KOPT-K1 (cell line): Measurements from ENCODE around the gene SLX4IP.

ENCODE experiments used
- H3K27ac ChIP-seq: fragments of 200-600 bp; sonication (generic); 2 replicates; pipeline ENCODE4 v1.5.1; 2016; ENCODE audit warnings: antibody characterized with exemption, mild to moderate bottlenecking, low read depth, low read length; ENCODE audit not compliant: poor library complexity, severe bottlenecking
- H3K36me3 ChIP-seq: fragments of 200-600 bp; sonication (generic); 2 replicates; pipeline ENCODE4 v1.5.1; 2017; ENCODE audit warnings: antibody characterized with exemption, mild to moderate bottlenecking, low read length, moderate library complexity; ENCODE audit not compliant: insufficient read depth
- H3K9me3 ChIP-seq: fragments of 200-600 bp; sonication (generic); 2 replicates; pipeline ENCODE4 v1.5.1; 2017; ENCODE audit warnings: antibody characterized with exemption, low read length, mild to moderate bottlenecking; ENCODE audit not compliant: insufficient read depth, poor library complexity, severe bottlenecking

Gene SLX4IP

DNA sequence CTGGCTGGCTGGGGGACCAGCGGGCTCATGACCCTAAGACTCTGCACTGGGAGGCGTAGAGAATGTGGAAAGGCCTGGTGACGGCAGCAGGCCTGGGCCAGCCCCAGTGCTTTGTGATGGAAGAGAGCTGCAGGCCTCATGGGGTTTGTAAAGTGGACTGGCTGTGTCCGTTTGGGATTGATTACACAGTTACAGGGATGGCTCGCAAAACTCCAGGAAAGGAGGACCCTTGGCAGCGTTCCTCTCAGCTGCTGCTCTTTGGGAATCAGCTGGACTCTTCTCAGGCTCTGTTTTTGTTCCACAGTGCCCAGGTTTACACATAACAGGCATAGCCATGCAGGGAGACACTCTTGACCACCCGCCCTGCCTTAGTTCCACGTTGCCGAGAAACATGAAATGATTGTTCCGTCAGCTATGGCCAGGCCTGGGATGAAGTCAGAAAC lies 89.0 kb downstream of the SLX4IP start:
- no peak overlapping the region for H3K27ac ChIP-seq
- H3K9me3 ChIP-seq, result no peaks in the 10 kb centered on the region
- no peaks in the 10 kb centered on the region for H3K36me3 ChIP-seq

- Histone ChIP-seq H3K27ac (no peak overlapping the region), H3K36me3 (no peaks in the 10 kb centered on the region)
Measured at GRCh38 chr20:10524643-10525042, 89.5 kb downstream of the SLX4IP start.

GRCh38 chr20:10527781-10528180 lies 92.7 kb downstream of the SLX4IP start:
- H3K36me3 ChIP-seq, result no peaks in the 10 kb centered on the region
- H3K9me3 ChIP-seq, result no peaks in the 10 kb centered on the region
- no peak overlapping the region for H3K27ac ChIP-seq

More at GRCh38 chr20:10524643-10525042, 89.5 kb downstream of the SLX4IP start:
- no peaks in the 10 kb centered on the region for H3K9me3 ChIP-seq

DNA sequence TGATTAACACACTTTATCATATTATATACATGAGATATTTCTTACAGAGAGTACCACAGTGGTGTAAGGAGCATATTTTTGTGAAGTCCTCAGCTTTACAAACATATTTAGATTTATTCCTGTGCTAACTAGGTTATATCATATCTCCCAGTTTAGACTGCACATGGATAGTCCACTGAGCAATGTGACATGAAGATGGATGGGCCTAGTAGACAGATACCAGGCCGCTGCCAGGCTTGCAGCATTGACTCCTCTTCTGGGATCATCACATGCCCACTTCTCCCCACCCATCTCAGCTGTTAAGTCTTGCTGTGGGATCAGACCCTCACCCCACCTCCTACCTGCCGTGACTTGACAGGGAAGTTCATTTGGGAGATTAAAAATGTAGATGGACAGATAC lies 95.8 kb downstream of the SLX4IP start:
- H3K9me3 ChIP-seq, result no peaks in the 10 kb centered on the region
- H3K36me3 ChIP-seq, result no peaks in the 10 kb centered on the region
- no peak overlapping the region for H3K27ac ChIP-seq

DNA sequence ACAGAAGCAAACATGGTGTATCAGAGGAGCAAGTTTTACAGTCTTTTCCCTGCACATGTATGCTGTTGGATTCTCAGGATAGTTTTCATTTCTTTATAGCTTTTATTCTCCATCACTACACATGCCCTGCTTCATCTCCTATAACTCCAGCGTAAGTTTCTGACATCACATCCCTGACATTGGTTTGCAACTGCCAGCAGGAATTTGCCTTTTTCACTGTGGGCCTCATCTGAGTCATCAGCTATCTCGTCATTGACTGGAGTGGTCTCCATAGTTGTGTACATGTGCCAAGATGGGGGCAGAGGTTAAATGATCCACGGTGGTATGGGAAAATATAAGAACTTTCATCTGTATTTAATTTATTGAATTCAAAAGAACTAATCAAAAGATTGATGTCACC lies 96.7 kb downstream of the SLX4IP start:
- H3K27ac ChIP-seq, result no peak overlapping the region

DNA sequence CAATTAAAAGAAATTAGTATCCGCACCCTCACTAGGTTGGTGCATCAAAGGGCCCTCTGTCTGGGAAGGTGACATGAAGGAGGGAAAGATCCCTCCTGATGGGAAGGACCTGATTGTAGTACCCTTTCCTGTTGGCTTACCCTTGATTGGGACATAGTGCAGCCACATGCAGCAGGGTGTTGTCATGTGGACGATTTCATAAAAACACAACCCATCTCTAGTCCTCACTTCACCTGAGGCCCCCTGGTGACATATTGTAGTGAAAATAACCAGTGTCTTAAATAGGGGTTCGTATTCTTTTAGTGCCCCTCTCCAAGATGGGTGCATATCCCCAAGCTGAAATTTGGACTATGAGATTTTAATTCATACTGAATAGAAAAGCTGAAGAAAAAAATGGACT lies 97.3 kb downstream of the SLX4IP start:
- no peaks in the 10 kb centered on the region for H3K9me3 ChIP-seq
- no peaks in the 10 kb centered on the region for H3K36me3 ChIP-seq
- H3K27ac ChIP-seq, result no peak overlapping the region

More for the DNA sequence above, 96.7 kb downstream of the SLX4IP start:
- H3K9me3 ChIP-seq, result no peaks in the 10 kb centered on the region
- no peaks in the 10 kb centered on the region for H3K36me3 ChIP-seq

DNA sequence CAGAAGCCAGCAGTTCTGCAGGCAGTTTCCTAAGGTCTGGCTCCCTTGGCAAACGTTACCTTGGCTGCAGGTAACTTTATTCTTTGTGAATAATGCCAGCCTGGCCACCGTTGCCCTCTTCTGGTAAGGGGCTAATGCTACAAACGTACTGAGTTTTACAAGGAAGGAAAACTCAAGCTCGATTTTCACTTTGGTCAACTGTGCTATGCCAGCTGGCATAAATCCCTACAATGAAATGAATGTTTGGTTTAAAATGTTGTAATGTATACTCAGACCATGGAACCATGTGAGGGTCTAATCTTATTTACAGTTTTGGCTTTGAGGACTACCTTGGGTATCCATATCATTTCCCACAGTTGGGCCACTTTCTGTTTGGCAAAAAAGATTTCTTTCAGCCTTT lies 101.4 kb downstream of the SLX4IP start:
- H3K27ac ChIP-seq, result no peak overlapping the region
- no peaks in the 10 kb centered on the region for H3K36me3 ChIP-seq
- H3K9me3 ChIP-seq, result no peaks in the 10 kb centered on the region

DNA sequence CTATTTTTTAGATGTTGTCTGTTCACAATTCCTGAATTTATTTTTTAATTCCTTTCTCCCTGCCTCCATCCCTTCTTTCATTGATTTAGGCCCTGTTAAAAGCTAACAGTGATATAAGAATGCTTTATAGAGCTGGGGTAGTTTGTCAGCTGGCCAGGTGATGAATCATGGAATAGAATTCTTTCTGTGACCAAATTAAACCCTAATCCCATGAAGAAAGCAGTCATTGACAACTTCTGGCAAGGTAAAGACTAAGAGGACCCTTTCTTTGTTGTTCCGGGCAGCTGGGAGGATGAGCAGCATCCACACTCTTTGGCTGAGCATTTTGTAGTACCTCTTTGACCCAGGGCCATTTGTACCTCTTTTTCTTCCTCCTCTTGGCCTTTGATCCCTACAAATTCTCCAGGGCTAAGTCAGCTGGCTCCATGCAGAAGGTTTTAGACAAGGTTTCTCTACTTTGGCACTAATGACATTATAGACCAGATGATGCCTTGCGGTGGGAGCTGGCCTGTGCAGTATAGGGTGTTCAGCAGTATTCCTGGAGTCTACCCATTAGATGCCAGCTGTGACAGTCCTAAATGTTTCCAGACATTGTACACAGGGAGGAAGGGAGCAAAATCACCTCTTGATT lies 102.9 kb downstream of the SLX4IP start:
- Histone ChIP-seq H3K27ac (no peak overlapping the region), H3K36me3 (no peaks in the 10 kb centered on the region), H3K9me3 (no peaks in the 10 kb centered on the region)

DNA sequence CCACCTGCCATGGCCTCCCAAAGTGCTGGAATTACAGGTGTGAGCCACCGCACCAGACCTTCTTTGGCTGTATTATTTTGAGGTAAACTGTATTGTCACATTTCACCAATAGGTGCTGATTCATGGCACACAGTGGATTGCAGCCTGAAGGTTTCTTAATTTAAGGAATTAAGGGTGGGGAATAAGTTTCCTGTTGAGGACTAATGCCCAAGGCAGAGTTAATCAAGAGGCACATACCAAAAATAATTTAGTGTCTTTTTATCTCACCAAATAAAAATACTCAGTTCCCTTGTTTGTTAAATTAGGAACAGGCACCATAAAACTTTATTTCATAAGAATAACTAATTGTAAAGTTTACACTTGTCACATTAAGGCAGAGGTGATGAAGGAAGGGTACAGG lies 103.7 kb downstream of the SLX4IP start:
- H3K9me3 ChIP-seq, result no peaks in the 10 kb centered on the region
- no peak overlapping the region for H3K27ac ChIP-seq
- H3K36me3 ChIP-seq, result no peaks in the 10 kb centered on the region

GRCh38 chr20:10539818-10540553 lies 104.9 kb downstream of the SLX4IP start:
- Histone ChIP-seq H3K9me3 (no peaks in the 10 kb centered on the region), H3K36me3 (no peaks in the 10 kb centered on the region), H3K27ac (no peak overlapping the region)

GRCh38 chr20:10540636-10541493 lies 105.8 kb downstream of the SLX4IP start:
- H3K9me3 ChIP-seq, result no peaks in the 10 kb centered on the region
- no peak overlapping the region for H3K27ac ChIP-seq
- H3K36me3 ChIP-seq, result no peaks in the 10 kb centered on the region

DNA sequence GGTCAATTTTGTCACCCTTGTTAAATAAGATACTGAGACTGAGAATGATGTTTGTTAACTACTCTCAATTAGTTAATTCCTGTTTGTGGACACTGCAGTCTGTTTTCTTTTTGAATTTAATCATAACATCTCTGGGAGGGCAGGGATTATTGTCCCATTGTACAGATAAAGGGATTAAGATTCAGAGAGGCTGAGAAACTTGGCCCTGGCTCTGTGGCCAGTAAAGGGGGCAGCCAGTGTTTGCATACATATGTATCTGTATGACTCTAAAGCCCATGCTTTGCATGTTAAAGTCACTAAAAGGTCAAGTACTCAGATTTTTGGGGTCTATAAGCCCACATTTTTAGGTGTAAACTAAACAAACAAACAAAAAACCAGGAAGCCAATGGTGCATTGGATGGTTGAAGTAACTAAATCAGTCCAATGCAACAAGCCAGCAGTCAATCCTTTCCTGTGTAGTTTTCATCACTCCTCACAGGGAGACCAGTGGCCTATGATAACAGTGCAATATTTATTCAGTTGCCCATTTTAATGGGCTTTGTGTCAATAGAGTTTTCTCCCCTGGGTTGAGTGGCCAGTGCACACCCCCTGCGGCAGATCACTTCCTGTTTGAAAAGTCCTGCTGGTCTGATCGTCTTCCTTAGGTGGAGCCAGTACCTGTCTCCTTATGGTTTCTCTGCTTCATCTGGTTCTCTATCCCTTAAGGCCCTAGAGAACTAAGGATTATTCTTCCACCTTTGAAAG lies 106.7 kb downstream of the SLX4IP start:
- no peaks in the 10 kb centered on the region for H3K9me3 ChIP-seq
- no peak overlapping the region for H3K27ac ChIP-seq
- no peaks in the 10 kb centered on the region for H3K36me3 ChIP-seq

- no peaks in the 10 kb centered on the region for H3K36me3 ChIP-seq
- H3K9me3 ChIP-seq, result no peaks in the 10 kb centered on the region
- H3K27ac ChIP-seq, result no peak overlapping the region
Measured at GRCh38 chr20:10542442-10542841, 107.3 kb downstream of the SLX4IP start.

GRCh38 chr20:10543480-10543879 lies 108.4 kb downstream of the SLX4IP start:
- Histone ChIP-seq H3K9me3 (no peaks in the 10 kb centered on the region), H3K27ac (no peak overlapping the region), H3K36me3 (no peaks in the 10 kb centered on the region)
